GM19468 (cell line): Measurements from ENCODE around the gene TNFRSF13B.

Source experiments
- ATAC-seq: cut with Tn5 transposase; IDR thresholded peaks from one replicate; pipeline ENCODE4 v1.9.1; 2021; ENCODE audit warnings: mild to moderate bottlenecking, moderate library complexity, moderate number of reproducible peaks; ENCODE audit not compliant: unreplicated experiment; ENCODE audit errors: extremely low read depth

Gene TNFRSF13B

GRCh38 chr17:16889088-16889465 lies 82.8 kb downstream of the TNFRSF13B start:
- ATAC-seq = no peak
